Measurements from ENCODE around the gene ABCA1.
"Not testable (repeated sequence)": the region's sequence is repeated elsewhere in the genome, so short reads cannot be mapped to it uniquely, and the experiment has no call there.

The ABCA1 gene

DNA sequence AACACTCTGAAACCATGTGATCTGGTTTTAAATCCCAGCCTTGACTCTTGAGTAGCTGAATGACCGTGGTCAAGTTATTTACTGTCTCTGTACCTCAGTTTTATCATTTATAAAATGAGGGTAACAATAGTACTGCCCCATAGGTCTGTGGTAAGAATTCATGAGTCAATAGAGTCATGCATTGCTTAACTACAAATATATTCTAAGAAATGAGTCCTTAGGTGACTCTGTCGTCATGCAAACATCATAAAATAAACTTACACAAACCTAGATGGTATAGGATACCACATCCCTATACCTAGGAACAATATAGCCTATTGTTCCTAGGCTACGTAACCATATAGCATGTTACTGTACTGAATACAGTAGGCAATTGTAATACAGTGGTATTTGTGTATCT lies 20.3 kb upstream of the ABCA1 start:
- no peak for DNase-seq

DNA sequence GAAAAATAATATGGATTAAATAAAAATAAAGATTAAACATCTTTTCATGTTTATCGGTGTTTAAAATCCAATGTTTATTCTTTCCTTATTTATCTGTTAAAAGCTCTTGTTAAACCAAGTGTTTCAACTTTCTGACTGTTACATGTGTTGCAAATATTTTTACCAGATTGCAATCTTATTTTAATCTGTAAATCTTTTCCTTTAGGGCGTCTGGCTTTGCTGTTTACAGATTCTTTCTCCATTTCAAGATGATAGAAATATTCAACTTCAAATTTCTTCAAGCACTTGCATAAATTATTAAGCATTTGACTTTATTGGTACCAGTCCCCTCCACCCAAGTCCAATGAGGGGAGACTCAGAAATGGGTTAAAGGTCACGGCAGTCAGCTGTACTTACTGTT lies 16.9 kb upstream of the ABCA1 start:
- no peak for DNase-seq

DNA sequence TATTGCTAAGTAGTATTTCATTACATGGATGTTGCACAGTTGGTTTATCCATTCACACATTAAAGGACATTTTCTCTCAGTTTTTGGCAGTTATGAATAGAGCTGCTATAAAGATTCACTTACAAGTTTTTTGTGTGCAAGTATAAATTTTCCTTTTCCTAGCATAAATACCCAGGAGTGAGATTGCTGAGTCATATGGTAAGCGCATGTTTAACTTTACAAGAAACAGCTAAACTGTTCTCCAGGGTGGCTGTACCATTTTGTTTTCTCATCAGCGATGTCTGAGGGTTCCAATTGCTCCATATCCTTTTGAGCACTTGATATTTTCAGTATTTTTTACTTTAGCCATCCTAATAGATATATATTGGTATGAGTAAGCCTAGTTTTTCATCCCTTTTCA lies 16.4 kb upstream of the ABCA1 start:
- DNase-seq = no peak

DNA sequence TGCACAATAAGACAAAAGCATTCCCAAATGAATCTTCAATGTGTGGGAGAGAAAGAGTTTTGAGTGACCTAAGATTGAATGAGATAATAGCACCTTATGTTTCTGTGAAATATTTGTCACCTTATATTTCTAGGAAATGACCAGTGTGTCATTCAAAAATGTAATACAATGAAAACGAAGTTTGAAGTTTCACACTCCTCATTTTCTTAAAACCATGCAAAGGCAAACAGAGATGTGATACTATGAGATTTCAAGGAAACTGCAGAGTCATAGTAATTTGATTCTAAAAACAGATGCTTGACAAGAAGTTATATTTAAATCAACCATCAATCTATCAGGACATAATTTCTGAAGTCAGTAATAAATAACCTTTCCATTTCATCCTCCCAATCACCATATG lies 13.6 kb upstream of the ABCA1 start:
- no peak for DNase-seq

DNA sequence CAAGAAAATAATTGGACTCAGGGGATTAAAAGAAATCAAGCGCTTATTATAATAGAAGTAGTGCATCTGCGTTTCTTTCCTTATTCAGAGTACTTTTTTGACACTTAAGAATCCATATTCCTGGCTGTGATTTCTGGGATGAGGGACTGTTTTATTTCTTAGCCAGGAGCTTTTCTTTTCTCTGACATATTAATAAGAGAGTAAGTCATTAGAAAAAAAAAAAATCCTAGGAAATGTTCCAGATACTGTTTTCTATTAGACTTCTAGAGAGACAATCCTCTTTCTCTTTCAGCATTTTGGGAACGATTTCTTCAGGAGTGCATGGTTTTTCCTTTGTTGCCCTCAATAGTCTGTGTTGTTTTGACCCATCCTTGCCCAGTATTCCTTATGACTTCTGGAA lies 8.3 kb upstream of the ABCA1 start:
- no peak for DNase-seq

DNA sequence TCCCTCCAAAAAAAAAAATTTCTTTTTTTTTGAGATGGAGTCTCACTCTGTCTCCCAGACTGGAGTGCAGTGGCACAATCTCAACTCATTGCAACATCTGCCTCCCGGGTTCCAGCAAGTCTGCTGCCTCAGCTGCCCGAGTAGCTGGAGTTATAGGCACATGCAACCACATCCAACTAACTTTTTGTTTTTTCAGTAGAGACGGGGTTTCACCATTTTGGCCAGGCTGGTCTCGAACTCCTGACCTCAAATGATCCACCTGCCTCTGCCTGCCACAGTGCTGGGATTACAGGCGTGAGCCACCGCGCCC lies 7.5 kb upstream of the ABCA1 start:
- DNase-seq = not testable (repeated sequence)

DNA sequence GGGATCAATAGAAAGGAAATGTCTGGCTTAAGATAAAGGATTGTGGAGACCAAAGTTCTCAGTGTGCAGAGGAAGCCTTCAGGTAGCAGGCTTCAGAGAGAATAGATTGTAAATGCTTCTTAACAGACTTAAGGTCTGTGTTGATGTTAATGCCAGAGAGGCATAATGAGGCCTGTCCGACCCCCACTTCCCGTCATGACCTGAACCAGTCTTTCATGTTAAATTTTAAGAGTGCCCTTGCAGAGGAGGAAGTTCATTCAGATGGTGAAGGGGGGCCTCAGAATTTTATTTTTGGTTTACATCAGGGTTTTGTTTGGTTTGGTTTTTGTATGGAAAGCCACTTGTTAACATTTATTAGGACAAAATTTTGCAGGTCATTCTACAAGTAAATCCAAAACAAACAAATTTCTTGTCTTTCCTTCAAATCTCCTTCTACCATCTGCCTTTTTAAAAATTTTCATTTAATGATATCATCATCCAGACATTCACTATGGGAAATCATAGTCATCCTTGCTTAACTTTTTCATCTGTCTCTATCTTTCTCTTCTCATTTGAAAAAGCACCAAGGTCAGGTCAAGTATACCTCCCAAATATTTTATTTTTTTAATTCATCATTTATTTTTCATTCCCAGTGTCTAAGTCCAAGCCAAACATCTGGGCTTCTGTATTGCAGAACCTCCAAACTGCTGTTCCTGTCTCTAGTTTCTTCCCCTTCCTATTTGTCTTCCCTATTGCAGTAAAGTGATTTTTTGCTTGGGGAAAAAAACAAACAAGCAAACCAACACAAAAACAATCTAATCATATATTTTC lies 6.9 kb upstream of the ABCA1 start:
- no peak for DNase-seq

DNA sequence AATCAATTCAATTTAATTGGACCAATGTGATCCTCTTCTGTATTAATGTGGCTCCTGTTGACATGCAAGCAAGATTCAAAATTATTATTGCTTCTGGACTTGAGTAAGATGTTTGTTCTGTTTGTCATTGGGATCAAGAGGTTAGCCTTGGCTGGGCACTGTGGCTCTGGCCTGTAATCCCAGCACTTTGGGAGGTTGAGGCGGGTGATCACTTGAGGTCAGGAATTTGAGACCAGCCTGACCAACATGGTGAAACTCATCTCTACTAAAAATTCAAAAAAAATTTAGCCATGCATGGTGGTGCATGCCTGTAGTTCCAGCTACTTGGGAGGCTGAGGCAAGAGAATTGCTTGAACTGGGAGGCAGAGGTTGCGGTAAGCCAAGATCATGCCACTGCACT lies 5.1 kb upstream of the ABCA1 start:
- not testable (repeated sequence) for DNase-seq

DNA sequence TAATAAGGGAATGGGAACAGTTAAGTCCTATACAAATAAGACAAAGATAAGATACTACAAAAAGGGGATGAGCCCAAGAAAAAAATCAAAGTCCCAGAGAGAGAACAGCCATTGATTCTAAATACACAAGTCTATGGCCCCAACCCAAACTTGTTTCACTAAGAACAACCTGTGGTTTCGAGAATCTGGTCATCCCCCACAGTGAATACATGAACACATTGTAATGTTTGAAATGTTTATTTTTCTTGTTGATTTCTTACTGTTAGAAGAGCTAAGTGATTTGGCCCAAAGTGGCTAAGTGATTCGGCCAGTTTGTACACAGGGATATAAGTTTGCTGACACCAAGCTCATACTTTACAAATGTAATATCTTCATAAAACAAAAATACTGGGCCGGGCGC lies 3.3 kb upstream of the ABCA1 start:
- no peak for DNase-seq

DNA sequence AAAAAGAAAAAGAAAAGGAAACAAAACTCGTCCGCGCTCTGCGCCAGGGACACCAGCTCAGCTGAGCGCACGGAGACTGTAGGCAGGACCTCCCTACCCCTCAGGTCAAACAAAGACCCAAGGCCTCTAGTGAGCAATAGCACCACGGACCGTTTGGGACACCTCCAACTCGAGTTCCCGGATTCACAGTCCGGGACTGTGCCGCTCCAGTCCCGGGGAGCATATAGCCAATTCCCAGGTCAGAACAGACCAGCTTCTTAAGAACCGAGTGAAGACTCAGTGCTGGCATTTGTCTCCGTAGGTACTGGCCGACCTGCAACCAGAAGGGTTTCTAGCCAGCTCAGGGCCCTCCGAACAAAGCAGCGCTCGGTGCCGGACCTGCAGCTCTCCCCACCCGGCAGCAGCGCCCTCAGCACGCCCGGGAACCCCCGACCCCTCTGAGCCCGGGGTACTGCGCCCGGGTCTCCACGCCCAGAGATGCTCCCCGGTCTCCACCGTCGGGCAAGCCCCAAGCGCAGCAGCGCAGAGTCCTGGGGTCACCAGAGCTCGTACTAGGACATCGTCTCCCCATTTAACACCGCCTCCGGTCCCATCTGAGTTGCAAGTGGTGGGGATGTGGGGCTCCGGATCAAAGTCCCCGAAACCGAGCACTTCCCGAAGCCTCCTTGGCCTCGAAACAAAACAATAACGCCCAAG lies 591 bp downstream of the ABCA1 start:
- DNase-seq = peak; percentile 68

DNA sequence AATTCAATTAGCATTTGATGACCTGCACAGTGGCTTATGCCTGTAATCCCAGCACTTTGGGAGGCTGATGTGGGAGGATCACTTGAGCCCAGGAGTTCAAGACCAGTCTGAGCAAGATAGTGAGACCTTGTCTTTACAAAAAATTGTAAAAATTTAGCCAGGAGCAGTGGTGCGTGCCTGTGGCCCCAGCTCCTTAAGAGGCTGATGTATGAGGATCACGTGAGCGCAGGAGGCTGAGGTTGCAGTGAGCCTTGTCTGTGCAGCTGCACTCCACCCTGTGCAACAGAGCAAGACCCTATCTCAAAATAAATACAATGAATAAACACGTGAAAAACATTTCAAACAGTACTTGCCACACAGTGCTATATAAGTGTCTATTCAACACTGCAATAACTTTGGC lies 4.2 kb downstream of the ABCA1 start:
- no peak for DNase-seq

DNA sequence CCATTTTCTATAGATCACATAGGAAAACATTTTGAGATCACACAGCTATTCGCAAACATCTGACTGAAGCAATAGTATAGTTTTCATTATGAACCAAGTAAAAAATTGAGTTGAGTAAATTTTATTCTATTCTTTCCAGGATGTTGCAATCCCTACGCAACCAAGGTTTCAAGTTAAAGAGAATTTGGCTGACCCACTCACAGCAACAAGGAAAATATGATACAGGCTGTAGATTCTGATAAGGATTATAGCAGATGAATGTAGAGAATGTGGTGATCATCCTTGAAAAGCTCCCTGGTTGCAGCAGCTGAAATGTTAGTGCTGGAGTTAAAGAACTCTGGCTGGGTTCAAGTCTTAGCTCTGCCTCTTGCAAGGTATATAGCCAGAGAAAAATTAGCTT lies 4.7 kb downstream of the ABCA1 start:
- no peak for DNase-seq

DNA sequence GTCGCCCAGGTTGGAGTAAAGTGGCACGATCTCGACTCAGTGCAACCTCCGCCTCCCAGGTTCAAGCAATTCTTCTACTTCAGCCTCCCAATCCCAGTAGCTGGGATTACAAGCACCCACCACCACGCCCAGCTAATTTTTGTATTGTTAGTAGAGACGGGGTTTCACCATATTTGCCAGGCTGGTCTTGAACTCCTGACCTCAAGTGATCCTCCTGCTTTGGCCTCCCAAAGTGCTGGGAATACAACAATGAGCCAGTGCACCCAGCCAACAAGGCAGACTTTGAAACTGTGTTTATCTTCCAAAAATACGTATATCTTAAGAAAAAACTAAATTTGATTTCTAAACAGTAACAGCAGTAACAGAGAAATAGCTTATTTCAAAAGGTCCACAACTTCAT lies 5.2 kb downstream of the ABCA1 start:
- not testable (repeated sequence) for DNase-seq

DNA sequence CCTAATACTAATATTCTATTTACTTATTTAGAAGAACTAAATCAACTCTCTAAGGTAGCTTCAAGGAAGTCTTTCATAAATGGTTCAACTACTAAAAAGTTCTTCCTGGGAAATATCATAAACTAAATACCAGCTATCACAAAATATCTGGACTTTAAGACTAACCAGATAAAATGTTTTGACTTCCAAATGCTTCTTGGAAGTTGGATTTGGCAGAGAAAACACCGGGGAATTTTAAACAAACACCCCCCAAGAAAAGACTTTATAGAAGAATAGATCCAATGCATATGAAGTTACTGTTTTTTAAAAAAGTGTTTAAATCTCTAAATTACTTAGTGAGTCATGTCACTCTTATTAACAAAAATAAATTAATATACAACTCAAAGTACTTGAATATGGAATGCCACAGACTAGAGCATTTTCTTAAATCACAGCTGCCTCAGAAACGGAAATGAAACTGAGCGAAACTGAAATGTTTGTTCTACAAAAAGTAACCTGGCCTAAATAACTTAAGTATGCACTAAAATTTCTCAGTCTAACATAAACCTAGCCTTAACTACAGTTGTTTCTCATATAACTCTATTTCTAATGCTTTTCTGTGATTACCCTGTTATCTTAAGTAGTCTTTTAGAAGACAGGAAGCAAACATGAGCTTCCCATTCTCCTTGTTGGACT lies 6.8 kb downstream of the ABCA1 start:
- DNase-seq = no peak

DNA sequence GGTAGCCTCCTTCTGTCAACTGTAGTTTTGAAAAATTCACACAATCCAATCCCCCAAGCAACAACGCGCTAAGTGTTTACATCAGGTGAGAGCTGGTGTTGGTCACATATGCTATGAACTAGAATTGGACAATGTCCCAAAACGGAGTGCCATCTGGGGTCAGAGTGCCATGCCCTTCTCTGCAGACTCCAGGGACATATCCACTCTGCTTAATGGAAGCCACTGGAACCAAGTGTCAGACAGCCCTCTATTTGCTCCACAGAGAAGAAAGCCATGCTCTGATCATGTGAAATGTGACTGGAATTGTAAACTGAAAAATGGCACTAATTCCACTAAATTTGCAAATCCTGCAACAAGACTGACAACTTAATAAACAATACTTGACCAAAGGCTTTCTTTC lies 12.2 kb downstream of the ABCA1 start:
- no peak for DNase-seq

DNA sequence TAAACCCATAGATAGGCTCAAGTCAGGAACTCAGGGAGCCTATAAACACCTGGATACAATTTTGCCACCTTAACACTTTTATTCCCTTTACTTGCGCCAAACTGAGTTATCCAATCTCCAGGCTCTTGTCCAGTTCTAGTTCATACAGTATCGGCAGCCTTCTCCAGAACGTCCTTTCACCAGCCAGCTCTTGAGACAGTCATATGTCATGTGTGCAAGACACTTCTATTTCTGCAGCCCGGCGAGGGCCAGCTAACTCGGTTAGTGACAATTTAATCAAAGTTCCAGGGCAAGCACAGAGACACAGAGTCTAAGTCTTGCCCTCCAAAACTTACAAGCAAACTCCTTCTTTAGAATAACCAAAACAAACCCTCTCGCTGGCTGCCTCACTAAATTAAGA lies 12.9 kb downstream of the ABCA1 start:
- no peak for DNase-seq

DNA sequence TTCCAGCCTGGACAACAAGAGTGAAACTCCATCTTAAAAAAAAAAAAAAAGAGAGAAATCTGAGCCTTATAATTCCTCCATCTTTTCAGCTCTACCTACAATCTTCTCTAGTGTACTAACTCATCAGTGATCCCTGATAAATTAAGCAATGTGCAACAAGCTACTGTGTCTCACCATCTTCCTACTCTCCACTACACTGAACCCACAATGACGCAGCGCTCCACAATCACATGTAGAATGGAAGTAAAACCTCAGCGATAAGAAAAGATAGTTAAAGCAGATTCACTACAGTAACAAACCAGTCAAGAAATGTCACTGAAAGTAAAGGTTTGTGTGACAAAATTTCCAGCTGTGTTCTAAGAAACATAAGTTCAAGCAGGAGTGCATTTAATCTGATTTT lies 13.5 kb downstream of the ABCA1 start:
- no peak for DNase-seq

DNA sequence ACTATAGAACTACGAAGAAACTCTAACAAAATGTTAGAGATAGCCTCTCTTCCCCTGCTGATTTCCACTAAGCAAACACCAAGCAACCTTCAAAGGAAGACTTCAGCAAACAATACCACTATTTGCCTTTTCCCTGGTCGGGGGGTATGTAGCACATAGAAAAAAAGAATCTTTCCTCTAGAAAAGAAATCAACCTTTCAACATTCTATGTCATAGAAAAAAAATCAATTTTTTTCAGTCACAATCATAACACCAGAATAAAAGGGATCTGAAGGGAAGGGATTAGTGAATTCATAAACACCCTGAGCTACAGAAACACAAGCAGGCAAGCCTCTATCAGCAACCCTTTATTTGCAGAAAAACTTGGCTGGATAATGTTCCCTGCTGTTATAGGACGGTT lies 15.3 kb downstream of the ABCA1 start:
- no peak for DNase-seq

DNA sequence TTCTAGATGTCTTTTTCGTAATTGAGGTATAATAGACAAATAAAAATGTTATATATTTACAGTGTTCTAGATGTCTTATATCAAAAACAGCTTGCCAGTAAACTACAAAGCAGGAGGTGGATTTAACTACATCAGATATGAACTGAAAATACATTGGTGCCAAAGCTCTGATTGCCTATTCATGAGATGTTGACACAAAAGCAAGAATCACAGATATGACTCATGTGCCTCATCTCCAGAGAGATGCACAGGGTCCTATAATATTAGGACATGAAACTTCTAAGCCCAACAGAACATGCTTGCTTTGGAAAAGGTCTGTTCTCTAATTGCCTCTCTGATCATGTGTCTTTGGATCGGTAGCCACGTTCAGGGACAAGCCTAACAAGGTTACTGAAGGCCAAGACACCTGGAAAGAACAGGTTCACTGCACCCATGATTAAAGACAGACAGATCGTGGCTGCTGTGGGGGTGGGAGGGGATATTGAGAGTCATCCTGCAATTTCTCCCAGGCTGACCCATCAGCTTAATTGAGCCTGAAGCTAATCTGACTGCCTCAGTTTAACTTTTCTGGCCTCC lies 16.8 kb downstream of the ABCA1 start:
- no peak for DNase-seq

DNA sequence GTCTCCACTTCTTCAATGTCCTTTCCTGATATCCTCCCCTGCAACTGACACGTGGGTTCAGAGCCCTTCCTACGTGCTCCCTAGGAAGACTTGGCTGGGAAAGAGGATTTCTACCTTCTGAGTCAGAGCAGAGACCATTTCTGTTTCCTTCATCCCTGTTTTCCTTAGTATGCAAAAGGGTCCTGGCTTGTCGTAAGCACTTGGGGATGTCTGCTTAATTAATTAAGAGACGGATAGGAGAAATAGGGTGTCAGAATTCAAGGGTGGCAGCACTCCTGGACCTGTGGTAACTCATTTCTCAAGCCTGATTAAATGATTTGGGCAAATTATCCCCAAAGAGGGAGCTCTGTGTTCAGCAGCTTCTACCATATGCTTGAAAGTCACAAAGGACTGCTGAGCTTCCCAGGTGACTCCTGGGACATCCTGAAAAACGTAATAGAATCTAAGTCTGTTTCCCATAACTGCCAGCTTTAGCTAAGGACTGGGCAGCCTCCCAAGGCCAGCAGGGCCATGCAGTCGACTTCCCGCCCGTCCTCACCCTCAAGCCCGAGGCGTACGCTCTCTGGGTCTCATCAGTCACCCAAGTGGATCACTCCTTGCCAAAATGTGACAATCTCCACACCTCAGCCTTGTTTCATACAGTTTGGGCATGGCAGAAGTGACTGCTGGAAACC lies 20.5 kb downstream of the ABCA1 start:
- no peak for DNase-seq

DNA sequence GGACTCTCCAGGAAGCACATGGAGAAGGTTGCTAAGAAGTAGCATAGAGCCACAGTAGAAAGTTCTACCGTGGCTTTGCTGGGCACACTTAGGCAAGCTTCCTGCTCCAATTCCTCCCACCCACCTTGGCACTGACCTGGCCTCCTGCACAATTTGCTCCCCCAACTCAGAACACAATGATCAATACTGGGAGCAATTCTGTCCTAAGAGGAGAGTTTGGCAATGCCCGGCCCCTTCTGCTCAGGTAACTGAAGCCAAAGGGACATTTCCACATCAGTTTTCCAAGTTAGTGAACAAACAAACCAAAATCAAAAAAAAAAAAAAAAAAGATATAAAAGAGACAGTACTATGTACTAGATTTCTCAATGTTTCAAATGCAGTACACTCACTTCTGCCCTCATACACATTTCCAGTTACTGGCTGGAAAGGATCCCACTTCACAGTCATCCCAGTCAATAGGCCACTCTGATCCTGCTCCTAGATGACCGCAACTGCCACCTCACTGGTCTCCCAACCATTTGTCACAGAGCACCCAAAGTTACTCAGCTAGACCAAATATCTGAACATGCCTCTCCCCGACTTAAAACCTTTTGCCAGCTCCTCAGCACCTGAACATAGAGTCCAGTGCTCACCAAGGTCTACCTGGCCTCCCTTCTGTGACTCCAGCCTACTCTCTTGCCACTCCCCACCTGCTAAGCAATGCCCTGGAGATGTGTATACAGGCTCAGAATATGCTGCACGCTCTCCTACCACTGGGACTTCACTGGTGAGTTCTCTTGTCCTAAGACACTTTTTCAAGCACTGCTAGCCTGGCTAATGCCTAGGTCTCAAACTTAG lies 21.3 kb downstream of the ABCA1 start:
- no peak for DNase-seq

DNA sequence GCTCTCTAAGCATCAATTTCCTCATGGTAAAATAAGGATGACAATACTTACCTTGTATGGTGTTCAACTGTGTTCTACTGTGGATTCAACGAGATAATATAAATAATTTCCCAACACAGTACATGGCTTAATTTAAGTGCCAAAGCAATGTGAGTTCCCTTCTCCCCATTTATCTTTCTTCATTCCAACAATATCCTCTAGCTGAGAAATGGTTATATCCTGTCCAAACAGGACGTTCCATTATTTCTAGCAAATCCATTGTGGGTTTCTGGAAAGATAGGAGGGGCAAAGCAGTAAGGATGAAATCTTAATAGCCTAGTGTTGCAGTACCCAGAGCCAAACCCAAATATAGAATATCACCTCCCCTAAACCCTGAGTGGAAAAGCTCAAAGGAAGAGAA lies 22.0 kb downstream of the ABCA1 start:
- DNase-seq = no peak

All from activated effector memory CD4-positive, alpha-beta T cell treated with anti-CD3 and anti-CD28 coated beads, Interleukin-2, amount 50 U/mL, for 16 hours (primary cell).